Testis (tissue), 3 donors: ENCODE data around the gene CISD2. TPM values are rescaled to one million over a fixed set of nuclear protein-coding genes. Genes with fewer than 3 reads are reported as not detected.

Experiments
- DNase-seq: peaks from one replicate; pipeline ENCODE4 v3.0.0-alpha.2; 2019
- H3K27ac ChIP-seq, 2 donors: fragments of 200-600 bp; sonication (generic); one replicate each; pipeline ENCODE4 v1.5.1; 2019
- H3K27me3 ChIP-seq: fragments of 200-600 bp; sonication (generic); one replicate; pipeline ENCODE4 v1.5.1; 2019
- H3K36me3 ChIP-seq: fragments of 200-600 bp; sonication (generic); one replicate; pipeline ENCODE4 v1.5.1; 2017; ENCODE audit warnings: low read depth; ENCODE audit errors: missing control alignments
- H3K4me1 ChIP-seq: fragments of 200-600 bp; sonication (generic); one replicate; pipeline ENCODE4 v1.5.1; 2019
- H3K4me3 ChIP-seq, 2 donors: fragments of 200-600 bp; sonication (generic); one replicate each; pipeline ENCODE4 v1.5.1; 2017 to 2019
- H3K9me3 ChIP-seq: fragments of 200-600 bp; sonication (generic); one replicate; pipeline ENCODE4 v1.5.1; 2017
- POLR2A ChIP-seq: fragments of 450-650 bp; IDR thresholded peaks from one replicate; pipeline ENCODE4 v1.6.1; 2017; ENCODE audit warnings: antibody characterized with exemption, mild to moderate bottlenecking, moderate library complexity
- WGBS, 2 donors: methylation state at CpG; one replicate each; pipeline ENCODE4 v1.1.5; 2018; 5-methylcytosine and 5-hydroxymethylcytosine counted together
- intact Hi-C: fragments of 100-400 bp; cut with DNase I; formaldehyde crosslinking; loops from one replicate; pipeline ENCODE4 v1.15.1; 2023; ENCODE audit warnings: low total_unique reads
- polyA plus RNA-seq: library from polyadenylated mRNA; stranded (reverse); fragments of 350-450 nt; fragmentation: Illumina TruSeq; extraction: RNeasy Lipid Tissue Mini Kit (QIAGEN cat#74804); gene quantifications from one replicate; pipeline ENCODE4 v1.2.3, GENCODE V29; 2014; ENCODE audit warnings: low read depth, low replicate concordance; ENCODE audit not compliant: insufficient read depth
- total RNA-seq, 2 donors: library from RNA; depleted of rRNA; stranded (reverse); fragments of >200 nt; gene quantifications; one replicate each; pipeline ENCODE4 v1.2.3, GENCODE V29; 2016
- TF ChIP-seq, protein P1 (sequence below), 3 experiments: fragments of 450-650 bp in 2 of 3; fragments of 200-600 bp in 1 of 3; sonication (generic) in 1 of 3; IDR thresholded peaks; one replicate each; pipeline ENCODE4 v1.5.1; 2016 to 2019; ENCODE audit warnings: antibody characterized with exemption in 3 of 3, mild to moderate bottlenecking in 2 of 3, moderate library complexity in 1 of 3

CISD2 gene
- total and polyA plus RNA-seq, 3 donors from 2014 or later: 8.4 to 19.4 (median 10.3) TPM

- 0% methylated on average over 47 to 50 of the region's 50 CpGs for WGBS, 2 donors
- intact Hi-C loops: loop anchor here (5.0 kb wide), 1 partner anchor 39 kb away; the partner anchor contains the start of gene CISD2
- H3K4me3 ChIP-seq: peak overlapping the region; percentile 96 to 99
Observed at GRCh38 chr4:102827674-102828496, 40.9 kb upstream of the CISD2 start.

GRCh38 chr4:102828497-102828808 is 40.3 kb upstream of the CISD2 start:
- H3K27me3 ChIP-seq: no peaks in the 10 kb centered on the region
- WGBS, 2 donors: 0 to 2% methylated on average over 4 of the region's 4 CpGs
- peak overlapping the region; percentile 96 to 99 for H3K4me3 ChIP-seq
- no peaks in the 10 kb centered on the region for H3K36me3 ChIP-seq
- intact Hi-C loops: loop anchor here (5.0 kb wide), 1 partner anchor 39 kb away; the partner anchor contains the start of gene CISD2
- peaks cover 16% of the 10 kb centered on the region for H3K4me1 ChIP-seq
- no peaks in the 10 kb centered on the region for H3K9me3 ChIP-seq
- peak overlapping the region; percentile 100 for H3K27ac ChIP-seq
- TF ChIP-seq, protein P1, sequence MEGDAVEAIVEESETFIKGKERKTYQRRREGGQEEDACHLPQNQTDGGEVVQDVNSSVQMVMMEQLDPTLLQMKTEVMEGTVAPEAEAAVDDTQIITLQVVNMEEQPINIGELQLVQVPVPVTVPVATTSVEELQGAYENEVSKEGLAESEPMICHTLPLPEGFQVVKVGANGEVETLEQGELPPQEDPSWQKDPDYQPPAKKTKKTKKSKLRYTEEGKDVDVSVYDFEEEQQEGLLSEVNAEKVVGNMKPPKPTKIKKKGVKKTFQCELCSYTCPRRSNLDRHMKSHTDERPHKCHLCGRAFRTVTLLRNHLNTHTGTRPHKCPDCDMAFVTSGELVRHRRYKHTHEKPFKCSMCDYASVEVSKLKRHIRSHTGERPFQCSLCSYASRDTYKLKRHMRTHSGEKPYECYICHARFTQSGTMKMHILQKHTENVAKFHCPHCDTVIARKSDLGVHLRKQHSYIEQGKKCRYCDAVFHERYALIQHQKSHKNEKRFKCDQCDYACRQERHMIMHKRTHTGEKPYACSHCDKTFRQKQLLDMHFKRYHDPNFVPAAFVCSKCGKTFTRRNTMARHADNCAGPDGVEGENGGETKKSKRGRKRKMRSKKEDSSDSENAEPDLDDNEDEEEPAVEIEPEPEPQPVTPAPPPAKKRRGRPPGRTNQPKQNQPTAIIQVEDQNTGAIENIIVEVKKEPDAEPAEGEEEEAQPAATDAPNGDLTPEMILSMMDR (IDR thresholded peaks at IDR 0.05): no peak
- TF ChIP-seq POLR2A: no peak
- DNase-seq: no peak

More at GRCh38 chr4:102827674-102828496, 40.9 kb upstream of the CISD2 start:
- Histone ChIP-seq H3K27me3 (no peaks in the 10 kb centered on the region), H3K4me1 (peaks cover 22% of the 10 kb centered on the region), H3K27ac (peak overlapping the region; percentile 100), H3K36me3 (no peaks in the 10 kb centered on the region), H3K9me3 (no peaks in the 10 kb centered on the region)
- DNase-seq: peak; percentile 100
- TF ChIP-seq, protein P1 (IDR thresholded peaks at IDR 0.05): peak in 1 of 3 experiments; percentile 3
- peak; percentile 14 for TF ChIP-seq POLR2A

DNA sequence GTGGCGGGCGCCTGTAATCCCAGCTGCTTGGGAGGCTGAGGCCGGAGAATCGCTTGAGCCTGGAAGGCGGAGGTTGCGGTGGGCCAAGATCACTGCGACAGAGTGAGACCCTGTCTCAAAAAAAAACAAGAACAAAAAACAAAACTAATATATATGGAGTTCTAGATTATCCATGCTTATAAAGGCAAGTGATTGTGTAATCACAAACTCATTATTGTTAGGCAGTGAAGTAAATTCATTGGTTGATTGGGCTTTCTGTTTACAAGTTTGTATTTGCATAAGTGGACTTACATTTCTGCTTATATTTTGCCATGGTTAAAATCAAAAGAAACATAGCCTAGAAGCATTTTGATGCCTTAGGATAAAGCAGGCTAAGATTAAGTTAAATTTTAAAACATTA is 39.0 kb upstream of the CISD2 start:
- TF ChIP-seq, protein P1 (IDR thresholded peaks at IDR 0.05): no peak
- TF ChIP-seq POLR2A: no peak
- H3K27me3 ChIP-seq: no peaks in the 10 kb centered on the region
- H3K27ac ChIP-seq: peak overlapping the region in 1 of 2 donors; percentile 100
- DNase-seq: no peak
- intact Hi-C loops: loop anchor here (5.0 kb wide), 1 partner anchor 37 kb away; the partner anchor contains the start of gene CISD2
- 53 to 77% methylated on average over 7 of the region's 7 CpGs for WGBS, 2 donors
- peaks cover 8% of the 10 kb centered on the region for H3K4me1 ChIP-seq
- H3K36me3 ChIP-seq: no peaks in the 10 kb centered on the region
- H3K9me3 ChIP-seq: no peaks in the 10 kb centered on the region
- no peak overlapping the region for H3K4me3 ChIP-seq

DNA sequence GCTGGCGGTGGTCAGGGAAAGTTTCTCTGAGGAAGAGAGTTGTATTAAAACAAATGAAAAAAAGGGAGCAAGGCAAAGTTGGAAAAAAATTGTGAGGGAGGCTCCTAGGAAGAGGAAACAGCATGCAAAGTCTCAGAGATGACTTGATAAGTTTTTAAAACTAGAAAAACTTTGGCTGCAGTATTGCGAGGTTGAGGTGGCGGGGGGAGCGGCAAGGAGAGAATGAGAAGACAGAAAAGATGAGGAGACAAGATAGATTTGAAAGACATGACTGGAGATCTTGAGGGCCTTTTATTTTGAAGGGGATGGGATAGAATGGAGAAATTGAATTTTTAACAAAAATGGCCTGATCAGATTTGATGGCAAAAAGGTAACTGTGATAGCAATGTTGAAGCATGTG is 36.7 kb upstream of the CISD2 start:
- intact Hi-C loops: no loop called here
- Histone ChIP-seq H3K36me3 (no peaks in the 10 kb centered on the region), H3K4me1 (peaks cover 8% of the 10 kb centered on the region), H3K9me3 (no peaks in the 10 kb centered on the region), H3K27ac (no peak overlapping the region), H3K4me3 (no peak overlapping the region), H3K27me3 (no peaks in the 10 kb centered on the region)
- 72 to 93% methylated on average over 4 of the region's 4 CpGs for WGBS, 2 donors
- TF ChIP-seq, protein P1 (IDR thresholded peaks at IDR 0.05): no peak
- no peak for TF ChIP-seq POLR2A
- no peak for DNase-seq
